Ovary (tissue), 3 donors: ENCODE data around the gene RANBP17.

ENCODE experiments used
- EP300 ChIP-seq: sonication (generic); formaldehyde crosslinking; IDR thresholded peaks from one replicate; pipeline ENCODE4 v1.6.1; 2017; ENCODE audit warnings: antibody characterized with exemption
- TF ChIP-seq, protein P1 (sequence below), 3 donors: fragments of 450-650 bp in 2 of 3; fragments of 200-600 bp in 1 of 3; IDR thresholded peaks; one replicate each; pipeline versions ENCODE4 v1.5.1 to v1.8.0; 2016 to 2022; ENCODE audit warnings: antibody characterized with exemption in 3 of 3, mild to moderate bottlenecking in 1 of 3
- donor health status: DM: no; HTN: no; CAD: no.

DNA sequence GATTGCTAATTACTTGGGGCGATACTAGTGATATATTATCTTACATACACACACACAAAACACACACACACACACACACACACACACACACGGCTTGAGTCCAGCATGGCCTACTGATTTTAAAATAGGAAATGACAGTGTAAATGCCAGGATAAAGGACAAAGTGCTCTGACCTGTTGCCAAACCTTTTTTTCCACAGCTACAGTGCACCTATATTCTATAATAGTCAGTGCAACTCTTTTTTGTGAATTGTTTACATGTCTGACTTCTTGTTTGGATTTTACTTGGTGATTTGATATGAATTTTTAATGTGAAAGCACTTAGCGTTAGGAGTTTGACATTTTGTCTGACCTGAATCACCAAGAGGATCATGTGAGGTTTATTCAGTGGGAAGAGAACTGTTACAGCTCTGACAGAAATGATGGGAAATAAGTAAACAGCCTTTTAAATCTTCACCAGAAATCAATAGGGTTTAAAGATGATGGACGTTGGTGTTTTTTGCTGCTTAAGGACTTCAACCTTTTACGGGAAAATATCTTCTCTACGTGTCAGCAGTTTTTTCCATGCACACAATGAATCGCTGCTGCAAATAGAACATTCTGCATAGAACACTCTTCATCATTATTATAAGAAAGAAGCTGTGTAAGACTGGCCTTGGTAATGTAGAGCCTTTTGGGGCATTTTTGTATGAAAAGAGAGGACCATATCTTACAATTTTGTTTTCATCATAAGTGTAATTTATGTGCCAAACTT lies 218.5 kb downstream of the RANBP17 start:
- no peak for TF ChIP-seq EP300
- TF ChIP-seq, protein P1, sequence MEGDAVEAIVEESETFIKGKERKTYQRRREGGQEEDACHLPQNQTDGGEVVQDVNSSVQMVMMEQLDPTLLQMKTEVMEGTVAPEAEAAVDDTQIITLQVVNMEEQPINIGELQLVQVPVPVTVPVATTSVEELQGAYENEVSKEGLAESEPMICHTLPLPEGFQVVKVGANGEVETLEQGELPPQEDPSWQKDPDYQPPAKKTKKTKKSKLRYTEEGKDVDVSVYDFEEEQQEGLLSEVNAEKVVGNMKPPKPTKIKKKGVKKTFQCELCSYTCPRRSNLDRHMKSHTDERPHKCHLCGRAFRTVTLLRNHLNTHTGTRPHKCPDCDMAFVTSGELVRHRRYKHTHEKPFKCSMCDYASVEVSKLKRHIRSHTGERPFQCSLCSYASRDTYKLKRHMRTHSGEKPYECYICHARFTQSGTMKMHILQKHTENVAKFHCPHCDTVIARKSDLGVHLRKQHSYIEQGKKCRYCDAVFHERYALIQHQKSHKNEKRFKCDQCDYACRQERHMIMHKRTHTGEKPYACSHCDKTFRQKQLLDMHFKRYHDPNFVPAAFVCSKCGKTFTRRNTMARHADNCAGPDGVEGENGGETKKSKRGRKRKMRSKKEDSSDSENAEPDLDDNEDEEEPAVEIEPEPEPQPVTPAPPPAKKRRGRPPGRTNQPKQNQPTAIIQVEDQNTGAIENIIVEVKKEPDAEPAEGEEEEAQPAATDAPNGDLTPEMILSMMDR (IDR thresholded peaks at IDR 0.05) = no peak
